HG03460 (cell line): Measurements from ENCODE around the gene PUM2.
"Not testable (repeated sequence)": the region's sequence is repeated elsewhere in the genome, so short reads cannot be mapped to it uniquely, and the experiment has no call there.

Source experiments
- ATAC-seq: cut with Tn5 transposase; IDR thresholded peaks from one replicate; pipeline ENCODE4 v1.9.1; 2021; ENCODE audit not compliant: unreplicated experiment

Gene PUM2, protein sequence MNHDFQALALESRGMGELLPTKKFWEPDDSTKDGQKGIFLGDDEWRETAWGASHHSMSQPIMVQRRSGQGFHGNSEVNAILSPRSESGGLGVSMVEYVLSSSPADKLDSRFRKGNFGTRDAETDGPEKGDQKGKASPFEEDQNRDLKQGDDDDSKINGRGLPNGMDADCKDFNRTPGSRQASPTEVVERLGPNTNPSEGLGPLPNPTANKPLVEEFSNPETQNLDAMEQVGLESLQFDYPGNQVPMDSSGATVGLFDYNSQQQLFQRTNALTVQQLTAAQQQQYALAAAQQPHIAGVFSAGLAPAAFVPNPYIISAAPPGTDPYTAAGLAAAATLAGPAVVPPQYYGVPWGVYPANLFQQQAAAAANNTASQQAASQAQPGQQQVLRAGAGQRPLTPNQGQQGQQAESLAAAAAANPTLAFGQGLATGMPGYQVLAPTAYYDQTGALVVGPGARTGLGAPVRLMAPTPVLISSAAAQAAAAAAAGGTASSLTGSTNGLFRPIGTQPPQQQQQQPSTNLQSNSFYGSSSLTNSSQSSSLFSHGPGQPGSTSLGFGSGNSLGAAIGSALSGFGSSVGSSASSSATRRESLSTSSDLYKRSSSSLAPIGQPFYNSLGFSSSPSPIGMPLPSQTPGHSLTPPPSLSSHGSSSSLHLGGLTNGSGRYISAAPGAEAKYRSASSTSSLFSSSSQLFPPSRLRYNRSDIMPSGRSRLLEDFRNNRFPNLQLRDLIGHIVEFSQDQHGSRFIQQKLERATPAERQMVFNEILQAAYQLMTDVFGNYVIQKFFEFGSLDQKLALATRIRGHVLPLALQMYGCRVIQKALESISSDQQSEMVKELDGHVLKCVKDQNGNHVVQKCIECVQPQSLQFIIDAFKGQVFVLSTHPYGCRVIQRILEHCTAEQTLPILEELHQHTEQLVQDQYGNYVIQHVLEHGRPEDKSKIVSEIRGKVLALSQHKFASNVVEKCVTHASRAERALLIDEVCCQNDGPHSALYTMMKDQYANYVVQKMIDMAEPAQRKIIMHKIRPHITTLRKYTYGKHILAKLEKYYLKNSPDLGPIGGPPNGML

DNA sequence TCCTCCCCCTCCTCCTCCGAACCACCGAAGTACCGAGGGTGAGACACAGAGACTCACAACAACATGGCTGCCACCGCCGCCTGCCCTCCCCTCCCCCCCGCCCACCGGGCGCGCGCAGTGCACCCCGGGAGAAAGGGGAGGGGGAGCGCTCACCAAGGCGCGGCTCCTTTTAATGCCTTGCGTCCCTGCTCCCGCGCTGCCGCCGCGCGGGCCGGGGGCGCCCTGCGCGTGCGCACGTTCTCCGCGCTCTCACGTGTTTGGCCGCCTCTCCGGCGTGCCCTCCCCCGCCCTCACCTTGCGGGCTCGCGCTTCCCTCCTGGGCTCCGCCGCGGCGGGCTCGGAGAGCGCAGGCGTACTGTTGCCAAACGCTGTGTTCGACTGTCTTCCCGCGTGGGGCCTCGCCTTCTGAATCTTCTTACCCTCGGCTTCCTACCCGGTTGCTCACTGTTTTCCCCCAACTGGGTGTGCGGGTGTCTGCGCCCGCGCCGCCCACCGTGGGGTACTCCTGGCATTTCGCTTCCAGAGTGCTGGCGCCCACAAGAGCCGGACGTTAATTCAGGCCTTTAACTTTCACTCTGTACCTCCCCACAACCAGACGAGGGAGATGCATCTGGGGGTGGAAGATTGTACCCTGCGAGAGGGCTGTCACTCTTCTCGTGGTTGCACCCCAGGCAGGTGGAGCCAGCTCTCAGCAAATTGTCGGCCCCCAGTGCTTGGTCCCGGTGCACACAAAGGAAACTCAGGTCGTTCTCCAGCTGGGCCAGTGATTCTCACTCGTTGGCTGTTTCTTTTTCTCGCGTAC lies at the start of gene PUM2:
Gene PUM2 (minus strand): TSS at position 92 of the 802 bp plus-strand sequence. CDS start 23,484 bp downstream, outside the sequence.
- ATAC-seq: peak; percentile 82

DNA sequence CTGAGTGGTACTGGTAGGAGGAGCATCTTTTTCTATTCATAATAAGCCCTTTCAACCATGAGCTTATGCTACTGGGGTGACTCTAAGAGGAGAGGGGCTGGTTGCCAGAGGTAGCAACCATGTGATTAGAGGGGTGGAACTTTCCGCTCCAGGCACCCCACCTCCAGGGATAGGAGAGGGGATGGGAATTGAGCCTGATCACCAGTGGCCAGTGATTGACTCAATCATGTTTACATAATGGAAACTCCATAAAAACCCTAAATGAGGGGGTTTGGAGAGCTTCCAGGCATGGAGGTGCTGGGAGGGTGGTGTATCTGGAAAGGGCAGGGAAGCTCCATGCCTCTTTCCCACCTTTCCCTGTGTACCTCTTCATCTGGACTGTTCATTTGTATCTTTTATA lies 49.7 kb upstream of the PUM2 start:
- ATAC-seq: no peak

DNA sequence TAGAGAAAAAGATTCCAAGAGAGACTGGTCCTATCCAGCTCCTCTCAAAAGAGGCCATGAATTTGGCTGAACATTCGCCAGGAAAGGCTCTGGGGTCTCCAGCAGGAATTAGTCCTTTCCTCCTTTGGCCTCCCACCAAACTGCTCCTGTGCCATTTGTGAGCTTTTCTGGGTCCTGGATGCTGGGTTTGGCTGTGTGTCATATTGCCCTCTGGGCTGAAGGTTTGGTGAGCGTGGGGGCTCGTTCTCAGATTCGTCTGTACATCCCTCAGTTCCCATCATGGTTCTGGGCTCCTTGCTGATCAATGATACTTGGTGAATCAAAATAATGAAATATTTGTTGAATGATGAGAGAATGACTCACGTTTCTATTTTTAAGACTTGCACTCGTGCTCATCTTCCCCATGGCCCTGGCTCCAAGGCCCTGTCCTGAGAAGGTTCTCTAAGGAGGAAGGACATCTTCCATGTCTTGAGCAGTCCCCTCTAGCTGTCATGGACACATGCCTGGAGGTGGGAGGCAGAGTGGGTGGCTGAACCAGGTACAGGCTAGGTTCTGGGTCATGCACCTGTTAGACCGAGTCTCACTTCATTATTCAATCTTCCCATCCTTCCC lies 48.4 kb upstream of the PUM2 start:
- ATAC-seq: no peak

DNA sequence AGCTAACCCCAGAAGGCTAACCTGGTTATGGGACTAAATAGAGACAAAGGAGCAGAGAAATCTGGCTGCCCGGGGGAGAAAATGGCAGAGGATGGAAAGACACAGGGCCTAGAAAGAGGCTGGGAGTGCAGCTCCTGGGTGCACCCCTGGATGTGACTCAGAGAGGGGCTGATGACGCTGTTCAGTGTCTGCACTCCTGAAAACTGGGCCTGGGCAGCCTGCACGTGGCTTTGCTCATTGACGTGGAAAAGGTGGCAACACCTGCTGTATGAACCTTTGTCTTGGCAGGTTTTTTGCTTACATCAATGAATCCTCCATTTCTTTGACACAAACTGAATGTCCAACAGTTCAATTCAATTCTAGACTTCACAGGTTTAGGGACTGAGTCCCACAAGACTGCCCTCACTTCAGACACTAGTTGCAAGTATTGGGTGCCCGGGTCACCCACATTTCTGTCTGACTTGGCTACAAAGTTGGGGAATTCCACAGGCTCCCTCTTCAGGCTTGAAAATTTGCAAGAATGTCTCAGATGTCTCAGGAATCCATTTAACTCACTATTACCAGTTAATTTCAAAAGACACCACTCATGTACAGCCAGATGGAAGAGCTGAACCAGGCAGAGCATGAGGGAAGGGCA lies 47.3 kb upstream of the PUM2 start:
- no peak for ATAC-seq

DNA sequence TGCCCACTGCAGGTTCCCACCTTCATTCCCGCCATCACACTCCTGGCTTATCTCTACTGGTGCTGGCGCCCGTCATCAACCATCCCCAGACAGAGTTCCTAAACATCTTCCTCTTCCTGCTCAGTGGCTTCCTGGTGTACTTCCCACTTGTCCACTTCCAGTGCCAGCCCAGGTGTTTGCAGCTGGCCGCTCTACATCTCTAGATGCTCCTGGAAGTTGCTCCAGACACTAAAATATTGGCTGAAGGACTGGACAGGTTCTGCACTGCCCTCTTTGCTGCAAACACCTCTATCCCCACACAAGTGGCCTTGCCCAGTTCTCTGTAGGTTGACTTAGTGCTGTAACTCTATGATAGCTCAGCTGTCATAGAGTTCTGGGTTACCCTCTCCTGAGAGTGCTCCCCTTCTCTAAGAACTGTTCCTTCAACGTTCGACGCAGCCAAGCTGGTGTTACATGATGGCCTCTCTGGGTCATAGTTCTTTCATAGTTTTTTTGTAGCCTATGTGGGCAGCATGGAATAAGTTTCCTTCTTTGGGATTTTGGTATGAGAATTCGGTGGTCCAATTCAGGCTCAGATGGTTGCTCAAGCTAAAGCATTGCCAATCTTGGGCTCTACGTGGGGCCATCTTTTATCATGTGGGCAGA lies 45.8 kb upstream of the PUM2 start:
- no peak for ATAC-seq

DNA sequence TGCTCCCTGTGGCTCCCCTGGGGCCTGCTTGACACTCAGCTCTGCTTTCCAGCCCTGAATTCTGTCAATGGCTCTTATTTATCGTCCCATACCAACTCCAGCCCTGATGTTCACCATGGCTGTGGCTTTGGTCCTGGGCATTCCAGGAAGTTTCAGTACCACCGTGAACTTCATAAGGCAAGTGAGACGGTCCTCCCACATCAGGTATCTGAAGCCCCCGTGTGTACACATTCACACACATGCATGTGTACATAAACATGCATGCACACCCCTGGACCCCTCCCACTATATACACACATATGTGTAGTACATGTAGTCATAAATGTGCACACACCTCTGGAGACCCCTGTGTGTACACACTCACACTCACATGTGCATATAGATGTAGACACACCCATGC lies 43.3 kb upstream of the PUM2 start:
- ATAC-seq: no peak

DNA sequence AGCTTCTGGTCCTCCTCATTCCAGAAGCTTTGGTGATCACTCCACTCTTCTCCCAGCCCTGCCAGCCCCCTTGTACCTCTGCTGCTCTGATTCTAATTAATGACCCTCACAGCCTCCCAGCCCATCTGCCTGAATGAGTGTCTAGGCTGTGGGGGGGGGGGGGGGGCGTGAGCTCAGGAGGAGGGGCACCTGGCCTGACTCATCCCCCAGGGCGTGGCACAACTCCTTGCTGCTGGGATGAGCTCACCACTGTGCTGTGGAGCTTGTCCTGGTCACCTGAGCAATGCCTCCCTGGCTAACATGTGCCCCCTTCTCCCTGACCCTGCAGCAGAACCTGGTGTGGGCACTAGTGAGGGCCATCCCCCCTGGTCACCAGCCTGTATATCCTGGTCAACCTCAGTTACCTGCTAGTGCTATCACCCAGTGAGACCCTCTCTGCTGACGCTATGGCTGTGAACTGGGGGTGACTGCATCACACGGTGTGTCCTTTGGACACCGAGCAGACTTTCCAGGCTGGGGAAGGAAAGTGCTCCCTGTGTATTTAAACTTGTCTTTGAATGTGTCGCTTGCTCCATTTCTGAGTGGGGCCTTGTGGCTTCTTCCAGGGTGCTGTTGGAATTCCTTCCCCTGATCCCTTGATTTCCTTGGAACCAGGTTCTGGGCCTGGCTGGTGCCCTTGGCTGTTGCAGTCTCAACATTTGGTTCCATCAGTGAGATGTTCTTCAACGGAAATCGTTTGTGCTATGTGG lies 41.5 kb upstream of the PUM2 start:
- no peak for ATAC-seq

DNA sequence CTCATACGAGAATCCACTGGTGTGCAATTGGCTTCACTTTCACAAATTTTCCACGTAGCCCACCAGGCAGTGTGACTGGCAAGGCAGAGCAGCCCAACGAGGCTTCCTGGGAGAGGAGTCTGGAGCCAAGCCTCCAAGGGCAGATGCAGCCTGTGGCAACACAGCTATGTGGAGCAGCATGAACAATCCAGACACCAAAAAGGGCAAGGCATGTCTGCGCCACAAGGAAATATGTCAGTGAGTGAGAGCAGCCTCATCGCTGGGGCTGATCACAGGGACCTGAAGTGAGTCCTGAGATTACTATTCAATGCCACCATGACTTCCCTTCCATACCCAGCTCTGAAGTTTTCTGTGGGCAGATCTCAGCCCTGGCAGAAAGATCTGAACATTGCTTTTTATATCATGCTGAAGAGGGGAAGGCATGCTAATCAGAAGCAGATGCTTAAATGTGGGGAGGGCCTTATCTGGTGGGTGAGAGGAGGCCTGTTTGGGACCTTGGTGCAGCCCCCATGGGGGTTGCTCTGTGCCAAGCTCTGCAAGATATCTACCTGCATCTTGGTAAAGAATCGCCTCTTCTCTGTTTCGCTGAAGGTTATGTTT lies 40.0 kb upstream of the PUM2 start:
- ATAC-seq: no peak

DNA sequence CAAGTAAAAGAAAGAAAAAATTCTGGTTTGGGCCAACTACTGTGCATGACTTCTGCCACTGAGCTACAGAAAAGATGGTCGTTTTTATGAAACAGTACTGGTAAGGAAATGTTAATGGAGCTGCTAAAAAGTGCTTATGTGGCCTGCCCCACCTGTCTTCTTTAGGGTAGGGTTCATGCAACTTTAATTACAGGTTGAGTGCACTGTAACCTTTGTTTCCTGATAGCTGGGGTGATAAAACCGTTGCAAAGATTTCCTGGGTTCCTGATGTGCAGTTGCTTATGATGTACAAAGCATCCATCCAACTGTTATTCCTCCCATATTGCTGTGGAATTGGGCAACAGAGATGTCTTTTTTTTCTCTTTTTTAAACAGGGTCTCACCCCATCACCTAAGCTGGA lies 34.3 kb upstream of the PUM2 start:
- ATAC-seq: no peak

DNA sequence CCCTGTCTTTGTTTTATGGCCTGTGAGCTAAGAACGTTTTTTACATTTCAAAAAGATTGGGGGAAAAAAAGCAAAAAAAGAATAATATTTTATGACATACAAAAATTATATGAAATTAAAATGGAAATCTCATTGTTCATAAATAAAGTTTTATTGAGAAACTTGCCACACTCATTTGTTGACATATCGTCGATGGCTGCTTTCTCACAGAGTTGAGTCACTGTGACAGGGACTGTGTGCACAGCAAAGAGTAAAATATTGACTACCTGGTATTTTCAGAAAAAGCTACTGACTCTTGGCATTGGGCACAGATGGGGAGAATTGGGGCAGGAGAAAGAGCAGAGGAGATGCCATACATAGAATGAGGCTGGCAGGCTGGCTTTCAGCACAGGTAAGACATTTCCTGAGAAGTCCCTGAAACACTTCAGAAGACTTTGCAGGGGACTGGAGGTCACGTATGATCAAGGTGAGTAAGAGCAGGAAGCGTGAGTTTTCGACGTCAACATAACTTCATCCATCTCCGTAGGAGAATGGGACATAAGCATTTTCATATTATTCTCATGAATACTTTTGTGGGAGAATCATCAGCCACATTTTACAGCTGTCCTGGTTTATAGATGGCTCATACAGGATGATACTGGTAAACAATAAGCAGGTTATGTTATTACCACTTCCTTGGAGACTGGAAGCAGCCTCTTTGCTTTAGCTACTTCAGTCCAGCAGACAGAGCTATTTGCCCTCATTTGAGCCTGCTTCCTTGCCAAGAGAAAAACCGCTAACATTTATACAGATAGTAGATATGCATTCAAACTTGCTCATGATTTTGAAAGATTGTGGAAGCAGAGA lies 32.5 kb upstream of the PUM2 start:
- no peak for ATAC-seq

DNA sequence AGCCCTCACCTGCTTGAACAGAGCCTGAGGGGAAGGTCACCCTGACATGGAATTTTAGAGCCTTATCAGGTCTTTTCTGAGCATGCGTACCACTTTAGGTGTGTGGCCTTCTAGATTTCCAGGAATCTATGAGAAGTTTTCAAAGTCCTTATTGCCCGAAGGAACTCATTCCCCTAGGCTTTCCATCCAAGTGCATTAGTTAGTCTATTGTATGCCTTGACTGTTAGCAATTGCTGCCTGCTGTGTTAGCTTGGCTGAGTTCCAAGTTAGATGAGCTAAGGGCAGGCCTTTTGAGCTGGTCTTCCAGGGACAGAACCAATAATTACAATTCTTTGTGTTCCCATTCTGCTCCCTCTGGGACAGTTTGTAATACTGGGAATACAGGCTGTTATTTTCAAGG lies 30.8 kb upstream of the PUM2 start:
- no peak for ATAC-seq

DNA sequence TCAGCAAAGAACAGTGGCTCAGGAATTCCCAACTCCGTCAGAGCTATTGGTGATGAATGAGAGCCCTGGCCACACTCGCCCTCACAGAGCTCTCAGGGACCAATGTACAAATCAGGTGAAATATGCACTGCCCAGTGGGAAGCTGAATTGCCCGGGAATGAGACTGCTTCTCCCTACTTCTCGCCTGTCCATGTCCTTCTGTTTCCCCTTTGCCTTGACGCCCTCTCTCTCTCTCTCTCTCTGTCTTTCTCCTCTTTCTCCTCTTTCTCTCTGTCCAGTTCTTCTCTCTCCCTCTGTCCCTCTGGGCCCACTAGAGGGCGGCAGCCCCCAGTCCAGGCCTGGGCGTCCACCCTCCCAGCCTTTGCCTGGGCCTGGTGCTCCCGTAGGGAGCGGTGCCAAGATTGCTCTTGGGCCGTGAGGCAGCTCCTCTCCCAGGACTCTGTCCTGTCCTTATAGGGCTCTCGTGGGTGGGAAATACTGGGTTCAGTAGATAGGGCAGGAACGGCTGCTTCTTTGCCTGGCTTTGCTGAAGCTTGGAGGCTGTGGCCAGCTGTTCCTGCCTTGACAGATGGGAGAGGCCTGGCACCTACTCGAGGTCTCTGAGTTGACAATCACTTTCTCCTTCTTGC lies 28.4 kb upstream of the PUM2 start:
- ATAC-seq: no peak

DNA sequence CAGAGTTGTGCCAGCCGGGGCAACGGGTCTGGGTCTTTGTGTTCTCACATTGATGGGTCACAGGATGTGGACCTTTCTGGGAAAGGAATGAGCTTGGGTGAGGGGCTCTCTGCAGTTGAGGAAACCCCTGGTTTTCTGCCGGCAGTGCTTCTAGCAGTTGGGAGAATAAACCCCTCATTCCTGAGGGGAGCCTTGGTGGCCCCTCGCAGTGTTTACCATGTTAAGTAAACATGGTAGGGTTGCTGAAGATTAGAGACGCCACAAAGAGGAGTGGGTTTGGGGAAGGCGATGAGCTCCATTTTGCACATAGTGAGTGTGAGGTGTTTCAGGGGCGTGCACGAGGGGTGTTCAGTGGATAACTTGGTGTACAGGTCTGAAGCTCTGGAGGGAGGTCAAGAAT lies 27.7 kb upstream of the PUM2 start:
- ATAC-seq: no peak

DNA sequence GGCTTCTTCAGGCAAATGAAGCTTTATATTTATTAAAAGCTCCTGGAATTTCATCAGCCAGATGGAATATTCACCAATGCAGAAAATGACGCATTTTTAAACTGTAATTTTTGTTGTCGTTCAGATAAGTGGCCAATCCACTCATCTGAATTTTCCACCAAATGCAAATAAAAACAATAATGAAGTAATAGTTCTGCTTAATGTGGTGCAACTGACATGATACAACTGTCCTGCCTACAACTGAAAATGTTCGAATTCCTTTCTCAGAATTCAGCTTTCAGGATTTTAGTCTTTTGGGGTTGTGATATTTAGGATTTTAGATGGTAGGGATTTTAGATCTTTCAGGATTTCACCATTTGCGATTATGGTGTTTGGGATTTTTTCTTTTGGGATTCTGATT lies 27.1 kb upstream of the PUM2 start:
- ATAC-seq: no peak

DNA sequence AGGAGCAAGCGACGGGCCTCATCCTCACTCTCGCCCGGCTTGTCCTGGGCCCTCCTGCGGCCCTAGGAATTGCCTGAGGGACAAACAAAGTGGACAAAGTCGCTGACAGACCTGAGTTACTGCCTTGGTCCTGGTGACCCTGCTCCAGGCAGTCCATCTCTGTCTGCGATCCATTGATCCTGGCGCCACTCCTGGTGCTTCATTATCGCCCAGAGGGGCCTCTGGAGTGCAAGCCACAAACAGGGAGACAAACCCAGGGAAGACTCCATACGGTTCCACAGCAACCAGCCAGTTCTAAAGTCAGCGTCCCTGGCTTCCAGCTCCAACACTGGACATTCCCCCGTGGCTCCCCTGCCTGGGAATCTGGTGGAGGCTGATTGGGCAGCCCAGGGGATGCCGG lies 24.3 kb upstream of the PUM2 start:
- ATAC-seq: not testable (repeated sequence)

DNA sequence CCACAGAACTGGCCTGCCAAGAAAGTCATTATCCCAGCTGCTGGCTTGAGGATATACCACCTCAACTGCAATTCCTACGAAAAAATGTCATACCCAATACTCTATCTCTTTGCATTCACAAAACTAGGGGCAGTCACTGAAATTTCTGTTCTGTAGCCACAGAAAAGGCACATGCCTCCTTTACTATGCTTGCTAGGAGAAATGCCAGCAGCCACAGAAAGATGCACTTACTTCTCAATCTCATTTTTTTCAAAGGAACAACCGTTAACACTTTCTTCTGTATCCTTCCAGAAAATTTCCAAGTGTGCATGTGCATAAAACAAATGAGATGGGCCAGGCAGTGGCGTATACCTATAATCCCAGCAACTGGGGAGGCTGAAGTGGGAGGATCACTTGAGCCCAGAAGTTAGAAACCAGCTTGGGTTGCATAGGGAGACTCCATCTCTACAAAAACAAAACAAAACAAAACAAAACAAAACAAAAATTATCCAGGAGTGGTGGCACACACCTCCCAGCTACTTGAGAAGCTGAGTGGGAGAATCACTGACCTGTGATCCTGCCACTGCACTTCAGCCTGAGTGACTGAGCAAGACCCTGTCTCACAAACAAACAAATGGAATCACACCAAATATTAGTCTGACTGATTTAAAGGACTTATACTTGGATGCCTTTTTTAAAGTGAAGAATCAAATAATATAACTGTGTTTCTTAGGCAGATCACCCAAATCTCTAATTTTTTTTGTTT lies 22.4 kb upstream of the PUM2 start:
- no peak for ATAC-seq
